HG02973 (cell line): ENCODE data around the gene ARL4A.
"Not testable (repeated sequence)": the region's sequence is repeated elsewhere in the genome, so short reads cannot be mapped to it uniquely, and the experiment has no call there.

Experiments
- ATAC-seq: cut with Tn5 transposase; IDR thresholded peaks from one replicate; pipeline ENCODE4 v1.9.1; 2021; ENCODE audit warnings: moderate library complexity; ENCODE audit not compliant: unreplicated experiment

ARL4A gene, protein sequence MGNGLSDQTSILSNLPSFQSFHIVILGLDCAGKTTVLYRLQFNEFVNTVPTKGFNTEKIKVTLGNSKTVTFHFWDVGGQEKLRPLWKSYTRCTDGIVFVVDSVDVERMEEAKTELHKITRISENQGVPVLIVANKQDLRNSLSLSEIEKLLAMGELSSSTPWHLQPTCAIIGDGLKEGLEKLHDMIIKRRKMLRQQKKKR

DNA sequence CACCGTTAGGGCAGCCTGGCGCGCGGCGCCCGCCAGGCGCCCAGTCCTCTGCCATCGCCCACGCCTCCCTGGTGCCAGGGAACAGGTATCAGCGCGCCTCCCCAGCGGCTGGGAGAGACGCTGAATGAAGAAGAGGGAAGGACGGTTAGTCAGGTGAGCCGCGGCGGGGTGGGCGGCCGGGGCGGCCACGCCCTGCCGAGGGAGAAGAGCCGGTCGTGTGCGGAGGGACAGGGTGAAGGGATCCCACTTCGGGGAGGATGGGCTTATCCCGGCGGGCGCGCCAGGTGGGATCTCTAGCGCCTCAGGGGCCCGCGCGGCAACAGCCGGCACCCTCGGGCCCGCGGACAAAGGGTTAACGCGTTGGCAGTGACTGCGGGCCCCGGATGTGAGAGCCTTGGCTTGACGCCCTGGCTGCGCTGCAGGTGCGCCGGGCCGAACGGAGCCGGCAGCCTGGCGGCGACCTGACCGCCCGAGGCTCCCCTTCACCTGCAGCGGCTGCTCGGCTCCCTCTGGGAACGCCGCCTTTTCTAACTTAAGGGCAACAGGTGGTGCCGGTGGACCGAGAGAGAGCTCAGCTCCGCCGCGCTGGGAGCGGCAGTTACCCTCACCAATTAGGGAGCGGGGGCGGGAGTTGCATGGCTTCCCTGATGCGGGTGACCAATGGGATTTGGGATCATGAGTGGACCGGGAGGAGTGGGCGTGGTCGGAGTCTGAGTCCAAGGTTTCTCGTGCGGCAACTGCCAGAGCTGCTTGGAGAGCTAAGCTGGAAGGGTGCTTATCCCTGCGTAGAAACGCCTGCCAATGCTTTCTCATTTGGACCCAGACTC lies at the start of gene ARL4A:
ARL4A (plus strand) TSS at position 743 of the 827 bp plus-strand sequence. CDS start 622 bp downstream, outside the sequence.
- ATAC-seq: peak; percentile 78

DNA sequence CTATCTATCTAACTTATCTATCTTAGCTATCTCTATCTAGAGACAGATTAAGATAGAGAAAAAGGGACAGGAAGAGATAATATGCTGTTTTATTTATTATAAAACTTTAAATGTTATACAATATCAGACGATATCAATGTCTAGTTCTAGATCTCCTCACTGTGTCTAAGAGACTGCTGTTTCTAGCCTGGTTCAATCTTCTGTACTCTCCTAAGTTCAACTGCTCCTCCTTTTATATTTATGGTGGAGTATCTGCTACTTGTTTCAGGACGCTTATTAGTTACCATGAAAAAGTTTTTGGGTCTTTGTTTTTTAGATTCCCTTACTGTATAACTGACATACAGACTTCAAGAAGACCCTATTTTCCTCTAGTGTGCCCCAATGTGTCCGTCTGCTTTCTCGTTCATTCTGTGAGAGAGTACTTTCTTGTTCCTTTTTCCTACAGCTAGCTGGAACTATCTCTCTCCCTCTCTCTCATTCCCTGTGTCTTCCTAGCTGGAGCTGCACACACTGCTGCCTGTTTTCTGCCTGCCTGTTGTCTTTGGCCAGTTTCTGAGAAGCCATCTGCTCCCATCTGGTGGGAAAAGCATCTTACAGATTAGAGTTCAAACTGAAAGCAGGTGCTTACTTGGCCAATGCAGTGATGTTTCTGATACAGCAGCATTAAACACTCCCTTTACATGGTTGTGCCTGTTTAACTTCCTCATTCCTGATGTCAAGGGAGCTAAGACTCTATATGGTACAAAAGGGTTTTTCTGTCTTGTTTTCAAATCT lies 49.4 kb upstream of the ARL4A start:
- ATAC-seq: no peak

DNA sequence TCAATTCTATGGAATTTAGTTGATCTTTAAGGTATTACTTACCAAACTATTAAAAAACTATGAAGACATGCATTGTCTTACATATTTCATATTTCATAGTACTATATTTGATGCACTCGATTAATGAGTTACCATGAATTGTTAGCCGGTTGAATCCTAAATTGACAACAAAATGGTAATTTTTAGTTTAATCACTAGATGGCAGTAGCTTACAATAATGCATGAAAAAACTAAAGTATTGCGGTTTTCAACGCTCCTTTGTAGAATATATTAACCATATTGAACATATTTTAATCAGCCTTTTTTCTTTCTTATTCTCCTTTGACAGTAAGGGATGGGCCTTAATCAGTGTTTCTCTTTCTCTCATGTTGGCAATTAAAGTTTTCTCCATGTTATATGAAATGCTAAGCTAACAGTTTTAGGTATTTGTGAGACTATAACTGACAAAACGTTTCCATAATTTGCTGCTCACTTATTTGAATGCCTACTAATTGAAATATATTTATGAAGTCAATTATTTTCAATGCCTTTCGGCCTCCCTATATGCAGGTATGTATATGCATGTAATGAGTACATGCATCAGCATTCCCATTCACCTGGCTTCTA lies 48.5 kb upstream of the ARL4A start:
- ATAC-seq: peak; percentile 42

DNA sequence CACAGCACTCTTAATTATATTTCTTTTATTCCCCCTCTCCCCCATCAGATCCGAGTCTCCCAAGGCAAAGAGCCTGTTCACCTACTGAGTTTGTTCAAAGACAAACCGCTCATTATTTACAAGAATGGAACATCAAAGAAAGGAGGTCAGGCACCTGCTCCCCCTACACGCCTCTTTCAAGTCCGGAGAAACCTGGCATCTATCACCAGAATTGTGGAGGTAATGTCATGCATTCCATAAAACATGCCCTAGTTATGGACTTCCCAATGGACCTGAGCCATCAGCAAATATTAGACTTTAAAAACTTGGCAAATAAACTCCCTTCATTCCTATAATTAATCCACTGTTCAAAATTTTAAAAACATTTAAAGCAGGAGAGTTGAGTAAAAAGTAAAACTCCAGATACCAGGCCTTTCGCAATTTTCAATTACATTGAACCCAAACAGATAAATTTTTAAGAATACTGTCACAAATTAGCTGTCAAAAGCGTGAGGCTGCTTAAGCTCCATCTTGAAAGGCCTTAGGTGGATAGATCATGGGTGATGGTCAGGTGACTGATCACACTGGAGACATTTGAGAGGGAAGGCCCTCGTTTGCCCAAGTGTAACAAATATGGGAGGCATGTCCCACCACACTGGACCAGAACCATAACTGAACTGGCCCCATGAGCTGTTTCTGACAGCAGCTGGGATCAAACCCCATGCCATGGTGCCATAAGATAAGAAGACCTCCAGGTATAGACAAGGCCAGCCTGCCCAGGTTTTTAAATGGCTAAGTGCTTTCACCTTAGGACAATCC lies 46.9 kb upstream of the ARL4A start:
- ATAC-seq: no peak

DNA sequence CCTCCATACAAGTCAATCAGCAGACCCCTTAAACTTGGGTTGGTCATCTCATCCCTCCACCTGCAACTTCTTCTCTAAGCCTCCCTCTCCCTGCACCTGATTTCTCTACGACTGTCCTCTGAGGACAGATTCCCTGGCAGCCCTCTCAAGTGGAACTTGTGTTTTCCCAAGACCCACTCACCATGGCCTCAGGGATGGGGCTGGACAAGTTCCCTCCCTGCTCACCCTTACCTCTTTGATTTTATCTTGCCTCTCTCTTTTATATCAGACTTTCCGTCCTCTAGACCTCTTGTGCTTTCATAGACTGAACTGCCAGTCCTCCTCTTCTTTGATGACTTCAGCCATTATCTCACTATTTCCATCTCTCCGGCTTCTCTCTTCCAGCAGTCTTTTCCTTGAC lies 46.2 kb upstream of the ARL4A start:
- no peak for ATAC-seq

DNA sequence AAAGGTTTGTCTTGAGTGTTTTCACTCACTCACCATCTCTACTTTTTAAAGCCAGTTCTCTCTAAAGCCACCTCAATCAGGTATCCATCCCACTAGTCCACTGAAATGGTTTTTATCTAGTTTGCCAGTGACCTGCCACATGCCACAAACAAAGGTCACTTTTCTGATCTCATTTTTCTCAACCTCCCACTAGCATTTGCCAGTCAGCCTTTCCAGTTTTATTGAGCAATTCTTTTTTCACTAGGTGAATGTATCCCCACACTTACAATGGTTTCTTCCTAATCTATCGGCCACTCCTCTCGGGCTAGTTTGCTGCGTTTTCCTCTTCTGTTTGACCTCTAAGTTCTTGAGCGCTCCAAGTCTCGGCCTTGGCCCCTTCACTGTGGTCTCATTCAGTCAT lies 44.9 kb upstream of the ARL4A start:
- ATAC-seq: no peak

DNA sequence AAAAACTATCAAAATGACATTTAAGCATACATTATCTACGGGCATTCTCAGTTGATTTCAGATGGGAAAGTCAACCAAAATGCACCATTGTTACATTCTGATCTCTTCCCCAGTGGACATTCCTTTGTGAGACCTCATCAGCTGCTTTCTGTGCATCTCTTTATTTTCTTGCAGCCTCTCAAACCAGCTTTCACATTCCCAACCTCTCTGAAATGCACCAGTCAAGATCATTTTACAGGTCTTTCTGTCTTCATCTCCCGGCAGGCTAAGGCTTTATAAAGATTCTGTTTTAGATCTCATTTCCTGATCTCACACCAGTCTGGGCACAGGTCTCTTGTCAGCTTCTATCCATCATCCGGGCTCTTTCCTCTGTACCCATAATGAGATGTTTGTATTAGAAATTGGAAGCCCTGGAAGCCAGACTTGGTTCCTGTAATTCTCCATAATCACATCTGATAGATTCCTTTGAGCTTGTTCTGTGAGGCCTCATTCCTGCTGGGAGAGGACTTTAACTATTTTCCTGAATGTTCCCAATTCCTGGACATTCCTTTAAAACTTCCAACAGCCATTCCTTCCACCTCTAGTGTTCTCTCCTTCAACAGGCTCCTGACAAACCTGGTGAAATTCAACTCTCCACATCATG lies 44.3 kb upstream of the ARL4A start:
- no peak for ATAC-seq

DNA sequence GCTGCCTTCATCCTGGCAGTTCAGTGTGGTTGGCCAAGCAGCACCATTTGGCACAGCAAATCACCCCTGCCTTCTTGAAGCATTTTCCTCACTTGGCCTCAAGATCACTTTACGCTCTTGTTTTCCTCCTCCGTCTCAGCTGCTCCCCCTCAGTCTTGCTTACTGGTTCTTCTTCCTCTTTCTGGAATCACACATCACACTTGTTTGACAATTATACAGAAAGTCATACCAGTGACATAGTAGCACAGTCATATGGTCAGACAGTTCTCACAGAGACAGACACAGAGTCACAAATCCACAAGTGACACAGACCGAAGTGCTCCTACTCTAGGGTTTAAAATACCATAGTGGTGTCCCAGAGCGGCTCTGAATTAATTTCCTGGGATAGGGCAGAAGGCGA lies 43.8 kb upstream of the ARL4A start:
- no peak for ATAC-seq

DNA sequence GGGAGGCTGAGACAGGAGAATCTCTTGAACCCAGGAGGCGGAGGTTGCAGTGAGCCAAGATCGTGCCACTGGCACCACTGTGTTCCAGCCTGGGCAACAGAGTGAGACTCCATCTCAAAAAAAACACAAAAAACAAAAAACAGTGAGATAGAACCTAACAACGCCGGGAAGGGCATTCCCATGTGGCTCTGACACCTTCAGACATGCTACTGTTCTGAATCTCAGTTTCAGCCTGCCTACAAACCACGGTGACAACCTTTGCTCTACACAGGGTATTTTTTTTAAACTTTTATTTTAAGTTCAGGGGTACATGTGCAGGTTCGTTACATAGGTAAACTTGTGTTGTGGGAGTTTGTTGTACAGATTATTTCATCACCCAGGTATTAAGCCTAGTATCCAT lies 42.2 kb upstream of the ARL4A start:
- ATAC-seq: not testable (repeated sequence)

DNA sequence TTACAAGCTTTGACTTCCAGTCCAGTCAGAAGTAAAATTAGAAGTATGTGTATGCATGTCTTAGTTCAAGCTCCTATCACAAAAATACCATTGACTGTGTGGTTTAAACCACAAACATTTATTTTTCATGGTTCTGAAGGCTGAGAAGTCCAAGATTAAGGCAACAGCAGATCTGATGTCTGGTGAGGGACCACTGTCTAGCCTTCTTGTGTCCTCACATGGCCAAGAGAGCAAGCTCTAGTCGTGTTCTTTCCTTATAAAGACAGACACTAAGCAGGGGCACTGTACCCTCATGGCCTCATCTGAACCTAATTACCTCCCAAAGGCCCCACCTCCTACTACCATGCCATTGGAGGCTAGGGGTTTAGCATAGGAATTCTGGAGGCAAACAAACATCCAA lies 41.3 kb upstream of the ARL4A start:
- no peak for ATAC-seq

DNA sequence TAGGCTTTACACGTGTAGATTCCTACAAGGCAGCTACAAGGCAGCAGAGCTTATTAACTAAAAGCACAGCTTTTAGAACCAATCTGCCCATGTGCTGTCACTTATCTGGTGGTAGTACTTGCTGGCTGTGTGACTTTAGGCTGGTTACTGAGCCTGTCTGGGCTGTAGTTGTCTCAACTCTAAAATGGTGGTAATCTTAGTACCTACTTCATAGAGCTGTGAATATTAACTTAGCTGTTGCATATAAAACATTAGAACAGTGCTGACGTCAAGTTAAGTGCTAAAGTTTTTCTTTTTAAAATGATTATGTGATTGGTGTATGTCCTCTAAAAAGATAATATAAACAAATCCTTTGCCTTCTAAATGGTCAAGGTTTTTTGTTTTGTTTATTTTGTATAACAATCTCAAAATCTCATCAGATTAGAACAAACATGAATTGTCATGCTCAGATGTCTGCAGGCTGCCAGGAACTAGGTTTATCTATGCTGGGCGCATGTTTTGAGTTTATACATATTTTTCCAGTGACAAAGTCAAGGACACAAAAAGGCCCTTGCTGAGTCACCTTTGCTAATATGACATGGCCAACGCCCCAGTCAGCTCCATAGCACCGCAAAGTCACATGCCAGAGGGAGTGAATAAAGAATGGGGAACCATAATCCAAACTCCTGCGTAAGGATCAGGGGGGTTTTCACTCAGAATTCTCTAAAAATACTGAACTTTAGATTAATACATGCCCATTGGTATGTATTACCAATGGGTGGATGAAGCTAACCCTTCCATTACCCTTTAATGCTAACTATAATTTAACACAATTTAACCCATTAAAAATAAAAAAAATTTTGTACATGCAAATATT lies 39.8 kb upstream of the ARL4A start:
- ATAC-seq: no peak

DNA sequence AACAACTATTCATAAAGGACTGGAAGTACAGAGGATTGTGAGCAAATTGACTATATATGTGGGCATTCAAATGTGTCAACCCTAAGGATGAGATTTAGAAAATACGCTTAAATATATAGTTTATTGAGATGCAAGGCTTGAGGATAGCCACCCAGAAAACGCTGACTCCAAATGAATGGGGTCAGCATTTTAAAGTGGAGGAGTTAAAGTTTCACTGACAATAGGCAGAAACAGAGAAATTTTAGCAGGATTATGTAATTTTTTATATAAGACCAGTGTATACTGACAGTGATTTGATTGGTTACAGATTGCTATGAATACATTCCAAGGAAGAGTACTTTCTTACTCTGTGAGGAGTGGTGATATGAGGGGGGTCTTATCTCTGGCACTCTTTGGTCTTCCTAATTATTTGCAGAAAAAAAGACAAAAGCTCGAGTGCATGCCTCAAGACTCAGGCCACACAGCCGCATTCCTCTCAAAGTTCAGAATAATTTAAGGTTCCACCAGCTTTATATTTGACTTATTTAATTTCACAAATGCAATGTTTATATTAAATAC lies 38.6 kb upstream of the ARL4A start:
- no peak for ATAC-seq

DNA sequence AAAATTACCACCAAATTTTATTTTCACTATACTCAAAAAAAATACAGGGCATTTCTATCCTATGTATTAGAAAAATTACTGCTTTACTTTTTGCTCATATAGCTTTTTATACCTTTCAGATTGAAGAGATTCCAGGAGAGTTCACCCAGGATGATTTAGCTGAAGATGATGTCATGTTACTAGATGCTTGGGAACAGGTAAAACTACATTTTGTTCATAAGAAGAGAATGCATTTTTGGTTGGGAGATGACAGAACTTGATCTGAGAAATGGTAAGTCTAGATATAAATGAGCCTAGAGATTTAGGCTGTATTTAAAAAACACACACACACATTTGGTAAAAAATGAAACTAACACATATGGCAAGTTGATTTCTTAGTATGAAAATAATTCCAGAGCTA lies 38.1 kb upstream of the ARL4A start:
- ATAC-seq: no peak

DNA sequence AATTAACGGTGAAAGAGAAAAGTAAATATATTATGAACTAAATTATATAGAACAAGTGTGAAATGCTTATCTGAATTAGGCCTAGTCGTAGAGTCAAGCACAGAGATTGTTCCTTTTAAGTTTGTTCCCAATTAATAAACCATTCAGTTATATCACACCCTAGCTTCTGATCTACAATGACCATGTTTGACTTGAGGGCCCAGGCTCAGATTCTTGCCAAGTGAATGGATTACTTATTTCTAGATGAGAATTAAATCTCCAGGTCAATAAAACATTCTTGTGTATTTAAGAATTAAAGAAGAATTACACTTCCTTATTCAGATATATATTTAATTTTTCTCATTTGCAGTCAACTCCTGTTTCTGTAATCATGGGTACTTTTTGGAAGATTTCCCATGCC lies 37.4 kb upstream of the ARL4A start:
- no peak for ATAC-seq

DNA sequence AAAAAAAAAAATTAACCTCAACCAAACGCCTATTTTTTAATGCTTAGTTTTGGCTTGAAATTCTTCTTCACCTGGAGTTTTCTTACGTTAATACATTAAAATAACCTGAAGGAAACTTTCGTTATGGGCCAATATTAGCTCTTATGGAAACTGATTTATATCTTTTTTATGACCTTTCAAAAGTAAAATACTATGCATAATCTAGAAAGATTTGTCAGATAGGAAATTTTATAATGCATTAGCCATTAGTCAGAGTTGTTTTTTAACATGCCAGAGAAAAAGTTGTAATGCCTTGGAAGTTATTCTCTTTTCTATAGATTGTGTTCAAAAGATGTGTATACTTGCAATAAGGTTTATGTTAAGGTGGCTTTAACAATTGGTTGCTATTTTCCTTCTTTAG lies 34.3 kb upstream of the ARL4A start:
- no peak for ATAC-seq

DNA sequence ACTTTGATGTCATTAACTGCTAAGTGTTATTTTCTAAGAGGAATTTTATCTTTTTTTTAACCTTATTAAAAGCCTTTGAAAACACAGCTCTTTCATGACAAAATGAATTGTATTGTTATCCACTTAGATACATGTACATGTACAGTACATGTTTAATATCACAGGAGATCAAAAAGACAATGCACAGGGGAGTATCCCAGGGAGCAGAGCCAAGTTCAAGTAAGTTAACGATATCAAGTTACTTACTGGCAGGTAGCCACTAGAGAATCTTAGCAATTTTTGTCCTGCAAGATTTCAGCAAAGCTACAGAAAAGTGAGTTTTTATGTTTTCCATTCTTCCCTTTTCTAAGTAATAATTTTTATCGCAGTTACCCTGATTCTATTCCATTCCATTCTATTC lies 33.9 kb upstream of the ARL4A start:
- ATAC-seq: no peak

DNA sequence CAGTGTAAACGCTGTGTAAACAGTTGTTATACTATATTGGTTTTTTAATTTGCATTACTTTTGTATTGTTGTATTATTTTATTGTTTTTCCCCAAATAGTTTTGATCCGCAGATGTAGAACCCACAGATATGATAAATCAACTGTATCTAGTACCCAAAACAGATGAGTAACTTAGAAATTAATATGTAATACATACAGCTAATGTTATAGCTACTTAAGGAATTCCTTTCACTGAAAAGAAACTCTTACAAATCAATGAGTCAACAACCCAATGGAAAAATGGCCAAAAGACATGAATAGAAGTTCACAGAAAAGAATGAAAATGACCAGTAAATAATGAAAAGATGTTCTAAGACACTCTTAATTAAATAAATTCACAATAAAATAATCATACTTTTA lies 32.3 kb upstream of the ARL4A start:
- ATAC-seq: no peak

DNA sequence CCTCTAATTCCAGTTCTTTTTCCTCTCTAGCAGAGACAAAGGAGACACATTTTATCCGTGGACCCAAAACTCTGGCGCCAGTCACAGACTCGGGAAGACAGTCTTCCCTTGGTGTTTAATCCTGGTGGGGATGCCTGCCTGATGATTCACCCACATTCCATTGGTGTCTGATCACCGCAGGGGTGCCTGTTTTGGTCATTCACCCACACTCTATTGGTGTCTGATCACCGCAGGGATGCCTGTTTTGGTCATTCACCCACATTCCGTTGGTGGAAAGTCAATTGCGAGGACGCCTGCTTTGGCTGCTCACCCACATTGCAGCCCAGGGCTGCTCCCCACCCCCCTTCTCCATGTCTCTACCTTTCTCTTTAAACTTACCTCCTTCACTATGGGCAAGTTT lies 27.0 kb upstream of the ARL4A start:
- not testable (repeated sequence) for ATAC-seq

DNA sequence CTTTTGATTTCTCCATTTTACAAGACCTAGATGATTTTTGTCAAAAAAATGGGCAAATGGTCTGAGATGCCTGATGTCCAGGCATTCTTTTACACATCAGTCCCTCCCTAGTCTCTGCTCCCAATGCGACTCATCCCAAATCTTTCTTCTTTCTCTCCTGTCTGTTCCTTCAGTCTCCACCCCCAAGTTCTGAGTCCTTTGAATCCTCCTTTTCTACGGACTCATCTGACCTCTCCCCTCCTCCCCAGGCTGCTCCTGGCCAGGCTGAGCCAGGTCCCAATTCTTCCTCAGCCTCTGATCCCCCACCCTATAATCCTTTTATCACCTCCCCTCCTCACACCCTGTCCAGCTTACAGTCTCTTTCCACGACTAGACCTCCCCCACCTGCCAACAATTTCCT lies 26.4 kb upstream of the ARL4A start:
- not testable (repeated sequence) for ATAC-seq
